Panc1 (cell line): ENCODE measurements around the gene SLC4A2. TPM values are rescaled to one million over a fixed set of nuclear protein-coding genes. Genes with fewer than 3 reads are reported as not detected.

Experiments used
- ATAC-seq: fragments of 200-7000 bp; cut with Tn5 transposase; 2 replicates; pipeline ENCODE4 v1.9.1; 2020; ENCODE audit warnings: mild to moderate bottlenecking, moderate library complexity
- BruUV-seq: library from RNA; stranded (reverse); fragments of 400-500 nt; replicated peaks from 2 replicates; lab custom pipeline; 2021; lab: Mats Ljungman, UMichigan
- CTCF ChIA-PET: fragments of 300-600 bp; sonication (Branson Sonifier 250); formaldehyde crosslinking; loops from one replicate; lab custom pipeline; 2022; ENCODE audit warnings: antibody characterized with exemption; lab: Charles Lee
- POLR2A ChIA-PET: fragments of 300-600 bp; sonication (Branson Sonifier 250); formaldehyde crosslinking; loops from one replicate; lab custom pipeline; 2022; ENCODE audit warnings: antibody characterized with exemption; lab: Charles Lee
- DNase-seq: peaks from one replicate; pipeline ENCODE4 v3.0.0-alpha.2; 2010; ENCODE audit warnings: low read depth, low spot score
- H3K27ac ChIP-seq: 2 replicates; pipeline ENCODE4 v1.5.1; 2011; ENCODE audit warnings: mild to moderate bottlenecking, low read length, inconsistent platforms
- H3K27me3 ChIP-seq: fragments of 200-500 bp; sonication (Bioruptor generic); 2 replicates; pipeline ENCODE4 v1.6.0; 2014; ENCODE audit warnings: low read length, inconsistent platforms; ENCODE audit not compliant: control insufficient read depth, insufficient read depth
- H3K36me3 ChIP-seq: fragments of 200-500 bp; sonication (Bioruptor generic); 2 replicates; pipeline ENCODE4 v1.5.1; 2014; ENCODE audit warnings: inconsistent platforms, mild to moderate bottlenecking, low read length, moderate library complexity; ENCODE audit not compliant: control insufficient read depth, insufficient read depth
- H3K4me1 ChIP-seq: 2 replicates; pipeline ENCODE4 v1.5.1; 2011; ENCODE audit warnings: inconsistent platforms, mild to moderate bottlenecking, low read length, moderate library complexity; ENCODE audit not compliant: control insufficient read depth, insufficient read depth
- H3K4me3 ChIP-seq, 2 experiments: 2 replicates each; pipeline ENCODE4 v1.5.1; 2011 to 2012; ENCODE audit warnings: low read depth in 2 of 2, low read length in 2 of 2, mild to moderate bottlenecking in 2 of 2, inconsistent platforms in 1 of 2, moderate library complexity in 1 of 2
- H3K9me3 ChIP-seq: fragments of 200-500 bp; sonication (Bioruptor generic); 2 replicates; pipeline ENCODE4 v1.5.1; 2014; ENCODE audit warnings: low read depth, mild to moderate bottlenecking, inconsistent platforms, low read length, moderate library complexity; ENCODE audit not compliant: control insufficient read depth, insufficient read depth
- CTCF ChIP-seq: fragments of 450-650 bp; IDR thresholded peaks from 2 replicates; pipeline ENCODE4 v1.5.1; 2017; ENCODE audit warnings: mild to moderate bottlenecking
- POLR2AphosphoS5 ChIP-seq: IDR thresholded peaks from 2 replicates; pipeline ENCODE4 v1.6.1; 2012; ENCODE audit warnings: mild to moderate bottlenecking, low read depth, low read length, moderate library complexity
- REST ChIP-seq, 2 experiments: IDR thresholded peaks; 2 replicates each; pipeline ENCODE4 v1.6.1; 2011 to 2012; ENCODE audit warnings: low read depth in 2 of 2, control low read depth in 1 of 2, low read length in 1 of 2, mild to moderate bottlenecking in 1 of 2, moderate library complexity in 1 of 2; ENCODE audit not compliant: insufficient read depth in 1 of 2
- SIN3A ChIP-seq: IDR thresholded peaks from 2 replicates; pipeline ENCODE4 v1.6.1; 2012; ENCODE audit warnings: low read depth, mild to moderate bottlenecking, low read length, moderate library complexity, borderline replicate concordance; ENCODE audit not compliant: insufficient read depth
- TCF7L2 ChIP-seq: IDR thresholded peaks from 2 replicates; pipeline ENCODE4 v1.6.1; 2011; ENCODE audit warnings: mild to moderate bottlenecking, low read depth, low read length, inconsistent platforms
- in situ Hi-C: cut with HindIII; loops from 2 replicates; pipeline ENCODE4 v1.10.0; 2016; ENCODE audit warnings: low sequenced_read_pairs, low pct_unique_long_range_greater_than_20kb
- intact Hi-C: fragments of 100-400 bp; cut with micrococcal nuclease; formaldehyde crosslinking; loops from one replicate; pipeline ENCODE4 v1.10.0; 2022; ENCODE audit not compliant: unreplicated experiment
- total RNA-seq: library from RNA; stranded (reverse); gene quantifications from one replicate; pipeline ENCODE4 v1.2.1, GENCODE V29; 2021; ENCODE audit not compliant: unreplicated experiment

The SLC4A2 gene
- total RNA-seq, 1 experiment from 2014 or later = 580 TPM

- CTCF ChIA-PET = no interaction called here
- Histone ChIP-seq H3K27ac (no peak overlapping the region), H3K4me1 (no peaks in the 10 kb centered on the region; the same call in 1 of the 2 replicates), H3K27me3 (no peaks in the 10 kb centered on the region), H3K9me3 (no peaks in the 10 kb centered on the region), H3K36me3 (no peaks in the 10 kb centered on the region), H3K4me3 (no peak overlapping the region)
- no TSS peak for BruUV-seq
- intact Hi-C loops = loop anchor here (5.0 kb wide), 1 partner anchor 181 kb away; no protein-coding TSS in a partner anchor
- TF ChIP-seq POLR2AphosphoS5 (no peak), TCF7L2 (no peak), REST (IDR thresholded peaks at IDR 0.05; ENCODE audit: insufficient read depth in 1 of 2, low read depth in 2 of 2, low read length in 1 of 2) (no peak), SIN3A (no peak), CTCF (no peak)
- ATAC-seq (no peak), DNase-seq (no peak)
- in situ Hi-C loops = no loop called here
- POLR2A ChIA-PET = no interaction called here
These were observed 61.5 kb downstream of the SLC4A2 start for GRCh38 chr7:151120896-151121295.

GRCh38 chr7:151121380-151122170 is 62.2 kb downstream of the SLC4A2 start:
- no peaks in the 10 kb centered on the region; the same call in 1 of the 2 replicates for H3K4me1 ChIP-seq
- no TSS peak for BruUV-seq
- CTCF ChIA-PET = no interaction called here
- no peak overlapping the region for H3K4me3 ChIP-seq
- no peaks in the 10 kb centered on the region for H3K36me3 ChIP-seq
- no peaks in the 10 kb centered on the region for H3K9me3 ChIP-seq
- ATAC-seq (no peak), DNase-seq (no peak)
- intact Hi-C loops = loop anchor here (5.0 kb wide), 1 partner anchor 181 kb away; no protein-coding TSS in a partner anchor
- no peaks in the 10 kb centered on the region for H3K27me3 ChIP-seq
- no peak overlapping the region for H3K27ac ChIP-seq
- in situ Hi-C loops = no loop called here
- POLR2A ChIA-PET = no interaction called here
- TF ChIP-seq CTCF (no peak), SIN3A (no peak), POLR2AphosphoS5 (no peak), REST (IDR thresholded peaks at IDR 0.05; ENCODE audit: insufficient read depth in 1 of 2, low read depth in 2 of 2, low read length in 1 of 2) (no peak), TCF7L2 (no peak)
